IMR-90 (cell line): ENCODE measurements around the gene TMEM9. TPM values are rescaled to one million over a fixed set of nuclear protein-coding genes. Genes with fewer than 3 reads are reported as not detected.

Source experiments
- ATAC-seq: fragments of 200-7000 bp; cut with Tn5 transposase; 2 replicates; pipeline ENCODE4 v1.9.1; 2020; ENCODE audit warnings: low read depth, mild to moderate bottlenecking, moderate library complexity
- BruUV-seq: library from RNA; stranded (reverse); fragments of 400-500 nt; replicated peaks from 2 replicates; lab custom pipeline; 2021; lab: Mats Ljungman, UMichigan
- CTCF ChIA-PET: fragments of 300-600 bp; formaldehyde crosslinking; extraction: SDS; loops from one replicate; lab custom pipeline; 2021; ENCODE audit warnings: antibody characterized with exemption; lab: Yijun Ruan, JAX
- POLR2A ChIA-PET: fragments of 300-600 bp; sonication (Branson Sonifier 250); formaldehyde crosslinking; loops from one replicate; lab custom pipeline; 2022; ENCODE audit warnings: antibody characterized with exemption; ENCODE audit not compliant: unreplicated experiment; lab: Charles Lee
- DNase-seq: peaks from one replicate; pipeline ENCODE4 v3.0.0; 2013
- H2AFZ ChIP-seq: replicated peaks from 2 replicates; pipeline ENCODE3; 2013; ENCODE audit warnings: low read length, mild to moderate bottlenecking; ENCODE audit not compliant: poor library complexity
- H2AK5ac ChIP-seq: 2 replicates; pipeline ENCODE4 v1.6.1; 2013; ENCODE audit warnings: low read depth, low read length, inconsistent platforms
- H2AK9ac ChIP-seq: replicated peaks from 2 replicates; pipeline ENCODE3; 2013; ENCODE audit warnings: mild to moderate bottlenecking, low read depth, low read length, moderate library complexity; ENCODE audit not compliant: poor library complexity
- H2BK120ac ChIP-seq: 2 replicates; pipeline ENCODE4 v1.6.1; 2013; ENCODE audit warnings: low read depth, low read length, inconsistent platforms
- H2BK15ac ChIP-seq: 3 replicates; pipeline ENCODE4 v1.6.1; 2013; ENCODE audit warnings: low read depth, low read length, inconsistent platforms
- H2BK20ac ChIP-seq: 2 replicates; pipeline ENCODE4 v1.6.1; 2013; ENCODE audit warnings: low read depth, mild to moderate bottlenecking, inconsistent platforms, low read length, moderate library complexity
- H2BK5ac ChIP-seq: 2 replicates; pipeline ENCODE4 v1.6.1; 2013; ENCODE audit warnings: mild to moderate bottlenecking, low read depth, low read length, inconsistent platforms; ENCODE audit not compliant: poor library complexity, severe bottlenecking
- H3K14ac ChIP-seq: replicated peaks from 2 replicates; pipeline ENCODE4 v1.6.1; 2013; ENCODE audit warnings: low read depth, low read length, inconsistent platforms
- H3K18ac ChIP-seq: 2 replicates; pipeline ENCODE4 v1.6.1; 2013; ENCODE audit warnings: low read depth, low read length, control low read depth
- H3K23ac ChIP-seq: 2 replicates; pipeline ENCODE4 v1.6.1; 2013; ENCODE audit warnings: low read depth, low read length, inconsistent platforms
- H3K27ac ChIP-seq: 2 replicates; pipeline ENCODE4 v1.5.1; 2013; ENCODE audit warnings: mild to moderate bottlenecking, control low read depth, low read length; ENCODE audit not compliant: insufficient read depth
- H3K27me3 ChIP-seq: 2 replicates; pipeline ENCODE4 v1.6.1; 2013; ENCODE audit warnings: low read length; ENCODE audit not compliant: control insufficient read depth, insufficient read depth
- H3K36me3 ChIP-seq: 2 replicates; pipeline ENCODE4 v1.6.1; 2013; ENCODE audit warnings: low read length, mixed read lengths; ENCODE audit not compliant: control insufficient read depth, insufficient read depth
- H3K4ac ChIP-seq: 2 replicates; pipeline ENCODE4 v1.6.1; 2013; ENCODE audit warnings: low read depth, low read length, inconsistent platforms
- H3K4me1 ChIP-seq: 2 replicates; pipeline ENCODE4 v1.6.1; 2013; ENCODE audit warnings: low read length, mixed read lengths; ENCODE audit not compliant: control insufficient read depth, insufficient read depth
- H3K4me2 ChIP-seq: 2 replicates; pipeline ENCODE4 v1.6.1; 2013; ENCODE audit warnings: low read depth, mild to moderate bottlenecking, control low read depth, low read length, moderate library complexity
- H3K4me3 ChIP-seq: 2 replicates; pipeline ENCODE4 v1.5.1; 2013; ENCODE audit warnings: low read depth, mild to moderate bottlenecking, control low read depth, low read length, moderate library complexity; ENCODE audit not compliant: insufficient read depth
- H3K56ac ChIP-seq: 2 replicates; pipeline ENCODE4 v1.6.1; 2013; ENCODE audit warnings: low read length, inconsistent platforms; ENCODE audit not compliant: insufficient read depth; ENCODE audit errors: extremely low read depth
- H3K79me1 ChIP-seq, 2 experiments: 2 replicates each; pipeline ENCODE4 v1.6.1; 2013; ENCODE audit warnings: low read length in 2 of 2, inconsistent platforms in 1 of 2, low read depth in 1 of 2
- H3K9ac ChIP-seq: 2 replicates; pipeline ENCODE4 v1.6.1; 2013; ENCODE audit warnings: low read depth, low read length, control low read depth
- H3K9me1 ChIP-seq: 2 replicates; pipeline ENCODE4 v1.6.1; 2013; ENCODE audit warnings: low read length, inconsistent platforms; ENCODE audit not compliant: insufficient read depth
- H3K9me3 ChIP-seq: 2 replicates; pipeline ENCODE4 v1.6.1; 2013; ENCODE audit warnings: low read length; ENCODE audit not compliant: control insufficient read depth, insufficient read depth
- H4K20me1 ChIP-seq: 2 replicates; pipeline ENCODE4 v1.6.1; 2013; ENCODE audit warnings: low read length, inconsistent platforms; ENCODE audit not compliant: insufficient read depth
- H4K5ac ChIP-seq: 2 replicates; pipeline ENCODE4 v1.6.1; 2013; ENCODE audit warnings: mild to moderate bottlenecking, low read depth, low read length, control low read depth
- H4K8ac ChIP-seq, 2 experiments: 2 replicates each; pipeline ENCODE4 v1.6.1; 2013; ENCODE audit warnings: low read depth in 2 of 2, low read length in 2 of 2, control low read depth in 1 of 2, inconsistent platforms in 1 of 2
- H4K91ac ChIP-seq: 2 replicates; pipeline ENCODE4 v1.6.1; 2013; ENCODE audit warnings: low read depth, low read length, inconsistent platforms; ENCODE audit not compliant: insufficient read depth
- CEBPB ChIP-seq: IDR thresholded peaks from 2 replicates; pipeline ENCODE4 v1.6.1; 2012; ENCODE audit warnings: low read depth, low read length, improper control_type of control experiment
- CHD1 ChIP-seq: IDR thresholded peaks from 2 replicates; pipeline ENCODE4 v1.6.1; 2012; ENCODE audit warnings: low read depth, low read length, improper control_type of control experiment
- CTCF ChIP-seq: conservative IDR thresholded peaks from 2 replicates; pipeline ENCODE4 v1.5.1; 2012; ENCODE audit warnings: mild to moderate bottlenecking, low read depth, low read length, improper control_type of control experiment
- ELK1 ChIP-seq: fragments of 150-350 bp; IDR thresholded peaks from 2 replicates; pipeline ENCODE4 v1.6.1; 2016; ENCODE audit warnings: low read depth, mild to moderate bottlenecking, low read length, moderate library complexity, borderline replicate concordance
- FOS ChIP-seq: fragments of 150-350 bp; IDR thresholded peaks from 2 replicates; pipeline ENCODE4 v1.6.1; 2016; ENCODE audit warnings: low read depth, low read length
- MAFK ChIP-seq: IDR thresholded peaks from 2 replicates; pipeline ENCODE4 v1.6.1; 2012; ENCODE audit warnings: low read depth, low read length, improper control_type of control experiment
- MAZ ChIP-seq: IDR thresholded peaks from 2 replicates; pipeline ENCODE4 v1.6.1; 2012; ENCODE audit warnings: low read depth, mild to moderate bottlenecking, low read length, improper control_type of control experiment, moderate library complexity, borderline replicate concordance
- MXI1 ChIP-seq: IDR thresholded peaks from 2 replicates; pipeline ENCODE4 v1.6.1; 2012; ENCODE audit warnings: low read depth, mild to moderate bottlenecking, low read length, moderate library complexity, borderline replicate concordance
- NFE2L2 ChIP-seq: fragments of 150-350 bp; IDR thresholded peaks from 2 replicates; pipeline ENCODE4 v1.6.1; 2016; ENCODE audit warnings: low read depth, mild to moderate bottlenecking, low read length
- POLR2A ChIP-seq: IDR thresholded peaks from 2 replicates; pipeline ENCODE4 v1.6.1; 2012; ENCODE audit warnings: mild to moderate bottlenecking, low read depth, low read length
- RAD21 ChIP-seq: IDR thresholded peaks from 2 replicates; pipeline ENCODE4 v1.6.1; 2012; ENCODE audit warnings: low read length, improper control_type of control experiment
- RCOR1 ChIP-seq: IDR thresholded peaks from 2 replicates; pipeline ENCODE4 v1.6.1; 2012; ENCODE audit warnings: mild to moderate bottlenecking, low read length, improper control_type of control experiment; ENCODE audit not compliant: insufficient replicate concordance
- RFX5 ChIP-seq: IDR thresholded peaks from 2 replicates; pipeline ENCODE4 v1.8.0; 2012; ENCODE audit warnings: low read depth, mild to moderate bottlenecking, low read length, moderate library complexity
- SMC3 ChIP-seq: fragments of 150-350 bp; IDR thresholded peaks from 2 replicates; pipeline ENCODE4 v1.6.1; 2016; ENCODE audit warnings: low read depth, mild to moderate bottlenecking, antibody characterized with exemption, low read length, moderate library complexity
- USF2 ChIP-seq: fragments of 150-350 bp; IDR thresholded peaks from 2 replicates; pipeline ENCODE4 v1.6.1; 2017; ENCODE audit warnings: mild to moderate bottlenecking, antibody characterized with exemption, low read length, low read depth
- WGBS, 2 experiments: methylation state at CpG; one replicate each; pipeline versions ENCODE4 v1.1.5 to v1.1.7; 2013; ENCODE audit warnings: missing lambda C conversion rate in 2 of 2; ENCODE audit not compliant: insufficient read length in 1 of 2; ENCODE audit errors: extremely low coverage in 2 of 2; 5-methylcytosine and 5-hydroxymethylcytosine counted together
- dilution Hi-C: fragments of 300-500 bp; cut with HindIII; formaldehyde crosslinking; loops from one replicate; pipeline ENCODE4 v1.14.3; 2018; ENCODE audit warnings: low sequenced_read_pairs; ENCODE audit not compliant: unreplicated experiment
- in situ Hi-C: fragments of 300-500 bp; cut with MboI; formaldehyde crosslinking; loops from 3 replicates; pipeline ENCODE4 v1.14.3; 2019; ENCODE audit warnings: low sequenced_read_pairs, inconsistent platforms, mixed read lengths
- intact Hi-C: fragments of 100-400 bp; cut with micrococcal nuclease; formaldehyde crosslinking; loops from 2 replicates; pipeline ENCODE4 v1.10.0; 2022
- polyA plus RNA-seq, 3 experiments: library from polyadenylated mRNA; depleted of rRNA; stranded (reverse); fragments of >200 nt; gene quantifications; 2 replicates each; pipeline ENCODE4 v1.2.3, GENCODE V29; 2012; ENCODE audit warnings: low replicate concordance in 1 of 3
- total RNA-seq: library from RNA; depleted of rRNA; stranded (reverse); fragments of >200 nt; gene quantifications from 2 replicates; pipeline ENCODE4 v1.2.3, GENCODE V29; 2012

TMEM9 gene
- total and polyA plus RNA-seq, 2 of the 4 experiments (the other 2 are of a cell fraction): 76.7 to 107 TPM

GRCh38 chr1:201140235-201140940 lies 13.9 kb downstream of the TMEM9 start:
- Histone ChIP-seq H2AK9ac (no peak overlapping the region), H2BK120ac (no peak overlapping the region), H4K8ac (no peak overlapping the region), H2BK15ac (no peak overlapping the region), H4K5ac (no peak overlapping the region), H2BK20ac (no peak overlapping the region), H3K27ac (no peak overlapping the region), H3K27me3 (no peaks in the 10 kb centered on the region), H3K79me1 (peaks cover 0 to 18% of the 10 kb centered on the region in 2 experiments; a peak in 2 of 4 replicates), H2BK5ac (no peak overlapping the region), H3K36me3 (peaks cover 63% of the 10 kb centered on the region), H3K18ac (no peak overlapping the region), H3K9ac (no peak overlapping the region), H3K4me1 (peaks cover 13% of the 10 kb centered on the region), H3K9me3 (no peaks in the 10 kb centered on the region), H3K4ac (no peak overlapping the region), H3K14ac (no peak overlapping the region), H2AK5ac (no peak overlapping the region), H3K23ac (no peak overlapping the region), H2AFZ (no peak overlapping the region), H4K91ac (no peak overlapping the region), H3K56ac (no peak overlapping the region), H3K4me2 (no peak overlapping the region), H4K20me1 (peaks cover 30% of the 10 kb centered on the region), H3K4me3 (no peak overlapping the region), H3K9me1 (peaks cover 22% of the 10 kb centered on the region)
- POLR2A ChIA-PET: no interaction called here
- 88% methylated on average over 3 of the region's 10 CpGs; no CpG with 5 or more reads in 1 of the 2 experiments for WGBS, 2 experiments
- no peak for ATAC-seq
- dilution Hi-C loops: no loop called here
- CTCF ChIA-PET: no interaction called here
- DNase-seq: no peak
- no peak for TF ChIP-seq POLR2A
- no peak for TF ChIP-seq SMC3
- no peak for TF ChIP-seq MAZ
- TF ChIP-seq NFE2L2: no peak
- no peak for TF ChIP-seq CHD1
- TF ChIP-seq CTCF: no peak
- TF ChIP-seq FOS: no peak
- no peak for TF ChIP-seq MAFK
- TF ChIP-seq MXI1: no peak
- no peak for TF ChIP-seq RCOR1
- TF ChIP-seq RAD21: no peak
- TF ChIP-seq CEBPB: no peak
- TF ChIP-seq ELK1: no peak
- no peak for TF ChIP-seq USF2
- TF ChIP-seq RFX5: no peak
- intact Hi-C loops: no loop called here
- BruUV-seq: no TSS peak
- in situ Hi-C loops: no loop called here
